ENCODE results near the gene LRRC37B.
"Not testable (repeated sequence)": the region's sequence is repeated elsewhere in the genome, so short reads cannot be mapped to it uniquely, and the experiment has no call there.

DNA sequence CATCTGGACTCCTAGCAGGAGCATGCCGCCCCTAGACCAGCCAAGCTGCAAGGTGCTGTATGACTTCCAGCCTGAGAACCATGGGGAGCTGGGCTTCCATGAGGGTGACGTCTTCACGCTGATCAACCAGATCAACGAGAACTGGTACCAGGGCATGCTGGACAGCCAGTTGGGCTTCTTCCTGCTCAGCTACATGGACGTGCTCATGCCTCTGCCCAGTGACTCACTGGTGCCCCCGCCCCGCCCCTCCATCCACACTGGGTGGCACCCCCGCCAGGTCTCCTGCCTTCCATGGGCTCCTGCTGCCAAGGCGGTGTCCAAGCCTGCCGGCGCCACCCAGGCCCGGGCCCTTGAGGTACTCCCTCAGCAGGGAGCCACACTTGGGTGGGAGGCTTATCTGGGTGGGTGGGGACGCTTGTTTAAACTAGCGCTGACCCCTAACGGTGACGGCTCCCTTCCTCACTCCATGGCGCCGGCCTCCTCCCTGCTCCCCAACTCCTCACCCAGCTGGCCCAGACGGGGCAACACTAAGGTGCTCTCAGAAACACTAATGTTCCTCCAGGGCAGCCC is 34.2 kb downstream of the LRRC37B start:
- TF ChIP-seq, protein P1, sequence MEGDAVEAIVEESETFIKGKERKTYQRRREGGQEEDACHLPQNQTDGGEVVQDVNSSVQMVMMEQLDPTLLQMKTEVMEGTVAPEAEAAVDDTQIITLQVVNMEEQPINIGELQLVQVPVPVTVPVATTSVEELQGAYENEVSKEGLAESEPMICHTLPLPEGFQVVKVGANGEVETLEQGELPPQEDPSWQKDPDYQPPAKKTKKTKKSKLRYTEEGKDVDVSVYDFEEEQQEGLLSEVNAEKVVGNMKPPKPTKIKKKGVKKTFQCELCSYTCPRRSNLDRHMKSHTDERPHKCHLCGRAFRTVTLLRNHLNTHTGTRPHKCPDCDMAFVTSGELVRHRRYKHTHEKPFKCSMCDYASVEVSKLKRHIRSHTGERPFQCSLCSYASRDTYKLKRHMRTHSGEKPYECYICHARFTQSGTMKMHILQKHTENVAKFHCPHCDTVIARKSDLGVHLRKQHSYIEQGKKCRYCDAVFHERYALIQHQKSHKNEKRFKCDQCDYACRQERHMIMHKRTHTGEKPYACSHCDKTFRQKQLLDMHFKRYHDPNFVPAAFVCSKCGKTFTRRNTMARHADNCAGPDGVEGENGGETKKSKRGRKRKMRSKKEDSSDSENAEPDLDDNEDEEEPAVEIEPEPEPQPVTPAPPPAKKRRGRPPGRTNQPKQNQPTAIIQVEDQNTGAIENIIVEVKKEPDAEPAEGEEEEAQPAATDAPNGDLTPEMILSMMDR (IDR thresholded peaks at IDR 0.05): not testable (repeated sequence)
- not testable (repeated sequence) for TF ChIP-seq POLR2A (IDR thresholded peaks at IDR 0.05)
